Peyer's patch (tissue), 4 donors: ENCODE measurements around the gene RAB2B. TPM values are rescaled to one million over a fixed set of nuclear protein-coding genes. Genes with fewer than 3 reads are reported as not detected.

Experiments
- DNase-seq, 3 donors: peaks; one replicate each; pipeline ENCODE4 v3.0.0-alpha.2; 2017 to 2019
- H3K27ac ChIP-seq, 4 donors: fragments of 200-600 bp; sonication (generic); one replicate each; pipeline ENCODE4 v1.5.1; 2016 to 2019
- H3K27me3 ChIP-seq, 2 donors: fragments of 200-600 bp; sonication (generic); one replicate each; pipeline ENCODE4 v1.5.1; 2019
- H3K36me3 ChIP-seq, 3 donors: fragments of 200-600 bp; sonication (generic); one replicate each; pipeline ENCODE4 v1.5.1; 2016 to 2019
- H3K4me1 ChIP-seq, 4 donors: fragments of 200-600 bp; sonication (generic); one replicate each; pipeline ENCODE4 v1.5.1; 2016 to 2019
- H3K4me3 ChIP-seq, 4 donors: fragments of 200-600 bp; sonication (generic); 1 replicate in 3 of 4; 2 replicates in 1 of 4; pipeline ENCODE4 v1.5.1; 2016 to 2019; ENCODE audit warnings: mild to moderate bottlenecking in 1 of 4
- H3K9me3 ChIP-seq, 4 donors: fragments of 200-600 bp; sonication (generic); one replicate each; pipeline ENCODE4 v1.5.1; 2016 to 2019; ENCODE audit warnings: mild to moderate bottlenecking in 1 of 4
- POLR2A ChIP-seq, 2 donors: fragments of 450-650 bp; IDR thresholded peaks; one replicate each; pipeline ENCODE4 v1.5.1; 2017; ENCODE audit warnings: antibody characterized with exemption in 2 of 2, mild to moderate bottlenecking in 2 of 2, moderate library complexity in 2 of 2
- total RNA-seq, 4 donors: library from RNA; depleted of rRNA; stranded (reverse); fragments of >200 nt; gene quantifications; one replicate each; pipeline ENCODE4 v1.1.0, GENCODE V29; 2016
- TF ChIP-seq, protein P1 (sequence below), 6 experiments: fragments of 450-650 bp in 4 of 6; fragments of 200-600 bp in 2 of 6; sonication (generic) in 1 of 6; IDR thresholded peaks; one replicate each; pipeline ENCODE4 v1.5.1; 2017 to 2019; ENCODE audit warnings: antibody characterized with exemption in 6 of 6, mild to moderate bottlenecking in 3 of 6, moderate library complexity in 1 of 6

Gene RAB2B
- total RNA-seq, 4 donors from 2014 or later = 7.4 to 22.4 (median 20.8) TPM

DNA sequence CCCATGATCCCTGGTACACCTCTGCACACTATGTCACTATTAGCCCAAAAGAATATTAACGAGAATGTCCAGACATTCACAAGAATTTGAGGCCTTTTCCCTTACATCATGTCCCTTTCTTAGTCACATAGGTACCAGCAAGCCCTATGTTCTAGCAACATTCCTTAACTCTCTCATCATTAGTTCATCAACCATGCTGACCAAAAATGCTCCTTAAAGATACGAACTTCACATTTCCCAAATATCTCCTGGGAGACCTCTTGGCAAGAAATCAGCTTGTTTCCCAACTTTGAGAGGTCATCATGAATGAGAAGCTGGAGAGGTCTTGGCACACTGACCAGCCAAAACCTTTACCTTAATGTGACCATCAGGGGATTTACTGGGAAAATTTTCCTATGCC is 44.7 kb upstream of the RAB2B start:
- no peak for TF ChIP-seq POLR2A (IDR thresholded peaks at IDR 0.05)
- TF ChIP-seq, protein P1, sequence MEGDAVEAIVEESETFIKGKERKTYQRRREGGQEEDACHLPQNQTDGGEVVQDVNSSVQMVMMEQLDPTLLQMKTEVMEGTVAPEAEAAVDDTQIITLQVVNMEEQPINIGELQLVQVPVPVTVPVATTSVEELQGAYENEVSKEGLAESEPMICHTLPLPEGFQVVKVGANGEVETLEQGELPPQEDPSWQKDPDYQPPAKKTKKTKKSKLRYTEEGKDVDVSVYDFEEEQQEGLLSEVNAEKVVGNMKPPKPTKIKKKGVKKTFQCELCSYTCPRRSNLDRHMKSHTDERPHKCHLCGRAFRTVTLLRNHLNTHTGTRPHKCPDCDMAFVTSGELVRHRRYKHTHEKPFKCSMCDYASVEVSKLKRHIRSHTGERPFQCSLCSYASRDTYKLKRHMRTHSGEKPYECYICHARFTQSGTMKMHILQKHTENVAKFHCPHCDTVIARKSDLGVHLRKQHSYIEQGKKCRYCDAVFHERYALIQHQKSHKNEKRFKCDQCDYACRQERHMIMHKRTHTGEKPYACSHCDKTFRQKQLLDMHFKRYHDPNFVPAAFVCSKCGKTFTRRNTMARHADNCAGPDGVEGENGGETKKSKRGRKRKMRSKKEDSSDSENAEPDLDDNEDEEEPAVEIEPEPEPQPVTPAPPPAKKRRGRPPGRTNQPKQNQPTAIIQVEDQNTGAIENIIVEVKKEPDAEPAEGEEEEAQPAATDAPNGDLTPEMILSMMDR (IDR thresholded peaks at IDR 0.05) = no peak

DNA sequence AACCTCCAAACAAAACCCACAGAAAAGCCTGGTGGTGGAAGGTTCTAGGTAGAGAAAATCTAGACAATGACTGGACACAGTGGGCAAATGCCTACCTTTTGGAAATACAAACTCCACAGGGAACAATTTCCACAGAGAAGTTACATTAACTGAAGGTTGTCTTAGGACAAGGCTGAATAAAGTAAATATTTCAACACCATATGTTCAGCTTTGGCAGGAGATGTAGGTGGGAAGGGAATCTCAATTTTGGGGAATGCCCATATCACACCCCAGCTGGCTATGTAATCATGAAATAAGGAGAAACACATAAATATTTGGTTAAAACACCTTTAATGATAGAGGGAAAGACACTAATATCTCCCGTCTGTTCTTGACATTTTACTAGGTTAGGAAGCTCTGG is 44.0 kb upstream of the RAB2B start:
- no peak overlapping the region for H3K4me3 ChIP-seq
- TF ChIP-seq POLR2A (IDR thresholded peaks at IDR 0.05) = no peak
- TF ChIP-seq, protein P1 (IDR thresholded peaks at IDR 0.05) = no peak
- H3K9me3 ChIP-seq = no peaks in the 10 kb centered on the region

More for the DNA sequence above, 44.7 kb upstream of the RAB2B start:
- Histone ChIP-seq H3K27ac (no peak overlapping the region), H3K36me3 (no peaks in the 10 kb centered on the region), H3K9me3 (no peaks in the 10 kb centered on the region), H3K4me1 (peaks cover 0 to 3% (median 0%) of the 10 kb centered on the region in 4 donors), H3K27me3 (no peaks in the 10 kb centered on the region), H3K4me3 (no peak overlapping the region)
- no peak for DNase-seq

DNA sequence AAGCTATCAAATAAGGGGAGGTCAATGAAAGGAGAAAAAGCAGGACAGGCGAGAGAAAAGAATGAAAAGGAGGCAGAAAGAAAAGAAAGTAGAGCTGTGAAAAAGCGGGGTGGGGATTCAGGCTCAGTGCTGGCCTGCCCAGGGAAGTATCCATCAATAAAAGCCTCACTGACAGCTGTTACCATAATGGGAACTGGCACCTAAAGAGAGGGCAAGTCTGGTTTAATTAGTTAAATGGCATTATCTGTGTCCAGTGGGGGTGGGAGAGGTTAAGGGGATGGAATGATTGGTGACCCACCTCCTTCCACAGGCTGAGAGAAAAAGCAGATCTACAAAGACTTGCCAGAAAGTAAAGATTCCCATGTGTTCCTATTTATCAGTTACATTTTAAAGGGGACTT is 42.0 kb upstream of the RAB2B start:
- Histone ChIP-seq H3K4me1 (no peaks in the 10 kb centered on the region), H3K36me3 (no peaks in the 10 kb centered on the region), H3K4me3 (no peak overlapping the region), H3K27me3 (no peaks in the 10 kb centered on the region), H3K9me3 (no peaks in the 10 kb centered on the region), H3K27ac (no peak overlapping the region)
- no peak for DNase-seq
- no peak for TF ChIP-seq POLR2A (IDR thresholded peaks at IDR 0.05)
- TF ChIP-seq, protein P1 (IDR thresholded peaks at IDR 0.05) = no peak

More for the DNA sequence above, 44.0 kb upstream of the RAB2B start:
- DNase-seq = no peak
- Histone ChIP-seq H3K27me3 (no peaks in the 10 kb centered on the region), H3K4me1 (no peaks in the 10 kb centered on the region), H3K27ac (no peak overlapping the region), H3K36me3 (no peaks in the 10 kb centered on the region)

DNA sequence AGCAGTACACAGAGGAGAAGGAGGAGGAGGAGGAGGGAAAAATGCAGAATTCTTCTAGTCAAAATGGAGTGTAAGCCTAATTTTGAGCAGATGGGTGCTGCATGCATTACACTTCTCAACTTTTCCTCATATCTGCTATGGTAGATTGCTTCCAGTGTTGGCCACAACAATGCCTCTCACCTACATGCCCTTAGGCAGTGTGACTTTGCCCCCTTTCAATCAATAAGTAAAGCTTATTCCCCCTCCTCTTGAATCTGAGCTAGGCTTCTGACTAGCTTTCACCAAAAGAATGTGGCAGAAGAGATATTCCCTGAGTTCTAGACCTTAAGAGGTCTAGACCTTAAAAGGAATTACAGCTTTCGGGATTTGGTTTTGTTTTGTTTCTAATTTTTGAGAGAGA is 37.6 kb upstream of the RAB2B start:
- Histone ChIP-seq H3K27me3 (no peaks in the 10 kb centered on the region), H3K9me3 (no peaks in the 10 kb centered on the region), H3K36me3 (no peaks in the 10 kb centered on the region), H3K4me1 (peaks cover 0 to 10% (median 4%) of the 10 kb centered on the region in 4 donors), H3K27ac (peak overlapping the region in 1 of 4 donors; percentile 1), H3K4me3 (no peak overlapping the region)
- DNase-seq = no peak
- TF ChIP-seq, protein P1 (IDR thresholded peaks at IDR 0.05) = no peak
- TF ChIP-seq POLR2A (IDR thresholded peaks at IDR 0.05) = no peak

DNA sequence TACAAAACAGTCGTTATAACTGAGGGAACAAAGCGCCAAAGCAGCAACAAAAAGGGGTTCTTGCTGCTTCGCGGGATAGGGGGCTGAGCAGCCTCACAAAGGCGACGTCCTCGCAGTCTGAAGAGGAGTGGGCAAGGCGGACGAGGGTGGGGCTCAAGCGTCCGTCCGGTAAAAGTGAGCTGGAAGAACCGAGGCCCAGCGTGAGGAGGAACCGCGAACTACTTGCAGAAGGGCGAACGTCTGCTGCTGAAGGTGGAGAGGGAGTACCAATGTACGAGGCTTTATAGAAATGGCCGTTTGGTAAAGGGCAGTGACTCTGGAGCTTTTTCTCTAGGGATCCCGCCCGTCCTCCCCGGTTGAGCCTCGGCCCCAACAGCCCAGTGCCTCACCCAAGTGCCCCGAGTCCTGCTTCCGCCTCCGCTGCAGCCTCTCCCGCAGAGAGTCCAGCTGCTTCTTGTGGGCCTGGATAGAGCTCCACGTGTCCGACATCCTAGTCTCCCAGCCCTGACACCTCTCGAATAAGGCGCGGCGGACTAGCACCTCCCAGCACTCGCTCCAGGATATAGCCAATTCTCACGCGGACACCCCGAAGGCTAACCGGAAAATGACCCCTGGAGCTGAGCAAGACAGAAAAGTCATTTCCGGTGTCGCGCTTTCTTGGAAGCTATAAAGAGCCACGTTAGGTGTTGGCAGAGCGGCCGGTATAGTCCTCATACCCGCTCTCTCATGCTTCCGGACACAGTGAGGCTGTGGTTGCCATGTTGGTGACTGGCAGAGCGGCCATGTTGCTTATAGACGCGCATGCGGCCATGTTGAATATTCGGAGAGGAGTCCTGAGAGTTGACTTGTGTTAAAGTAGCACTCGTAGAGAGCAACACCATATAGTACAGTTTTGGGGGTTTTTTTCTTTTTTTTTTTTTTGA is 34.2 kb upstream of the RAB2B start, which contains the start of gene METTL3:
TSS of gene METTL3 (minus strand) at position 606 of the 923 bp plus-strand sequence. CDS start at position 489, 117 bp downstream.
- Histone ChIP-seq H3K4me3 (peak within 1 kb of the TSS; percentile 63 to 91 (median 85)), H3K9me3 (no peaks in the 10 kb centered on the region), H3K27me3 (no peaks in the 10 kb centered on the region), H3K36me3 (peaks cover 0 to 10% (median 0%) of the 10 kb centered on the region in 3 donors), H3K27ac (peak within 1 kb of the TSS; percentile 79 to 87 (median 84)), H3K4me1 (peaks cover 0 to 14% (median 4%) of the 10 kb centered on the region in 4 donors)
- peak; percentile 14 to 51 for TF ChIP-seq POLR2A (IDR thresholded peaks at IDR 0.05)
- TF ChIP-seq, protein P1 (IDR thresholded peaks at IDR 0.05) = no peak
- peak; percentile 91 to 99 (median 93) for DNase-seq
